Mesendoderm (in vitro differentiated cells): ENCODE results near the gene EPHB2.
A peak's percentile ranks its signal among the peaks of the same experiment; 100 is the strongest.

Source experiments
- DNase-seq: peaks from one replicate; pipeline ENCODE4 v3.0.0; 2013
- H2AK5ac ChIP-seq: 2 replicates; pipeline ENCODE4 v1.6.1; 2013; ENCODE audit warnings: low read length, inconsistent platforms
- H2BK120ac ChIP-seq: 2 replicates; pipeline ENCODE4 v1.6.1; 2013; ENCODE audit warnings: low read depth, mild to moderate bottlenecking, low read length, moderate library complexity, mixed read lengths
- H2BK15ac ChIP-seq: replicated peaks from 2 replicates; pipeline ENCODE4 v1.6.1; 2013; ENCODE audit warnings: low read depth, mild to moderate bottlenecking, moderate library complexity
- H2BK5ac ChIP-seq: 2 replicates; pipeline ENCODE4 v1.6.1; 2013; ENCODE audit warnings: low read length, inconsistent platforms
- H3K18ac ChIP-seq: 2 replicates; pipeline ENCODE4 v1.6.1; 2013; ENCODE audit warnings: mild to moderate bottlenecking, low read length, mixed read lengths
- H3K23ac ChIP-seq: one replicate; pipeline ENCODE4 v1.6.1; 2013; ENCODE audit warnings: low read length
- H3K27ac ChIP-seq: 2 replicates; pipeline ENCODE4 v1.5.1; 2013; ENCODE audit warnings: low read depth, mild to moderate bottlenecking, inconsistent platforms, low read length, moderate library complexity
- H3K27me3 ChIP-seq: 2 replicates; pipeline ENCODE4 v1.6.1; 2013; ENCODE audit warnings: low read length, control low read depth, mild to moderate bottlenecking, inconsistent platforms; ENCODE audit not compliant: insufficient read depth, poor library complexity
- H3K36me3 ChIP-seq: 2 replicates; pipeline ENCODE4 v1.6.1; 2013; ENCODE audit warnings: low read length, inconsistent platforms; ENCODE audit not compliant: control insufficient read depth, insufficient read depth
- H3K4ac ChIP-seq: one replicate; pipeline ENCODE4 v1.6.1; 2013; ENCODE audit warnings: low read depth, mild to moderate bottlenecking, low read length, moderate library complexity
- H3K4me1 ChIP-seq: 2 replicates; pipeline ENCODE4 v1.6.1; 2013; ENCODE audit warnings: low read depth, low read length, inconsistent platforms; ENCODE audit not compliant: control insufficient read depth
- H3K4me2 ChIP-seq: 2 replicates; pipeline ENCODE4 v1.6.1; 2013; ENCODE audit warnings: low read length
- H3K4me3 ChIP-seq: 2 replicates; pipeline ENCODE4 v1.5.1; 2013; ENCODE audit warnings: mild to moderate bottlenecking, low read length
- H3K56ac ChIP-seq: one replicate; pipeline ENCODE4 v1.6.1; 2013; ENCODE audit warnings: low read length
- H3K79me1 ChIP-seq: 2 replicates; pipeline ENCODE4 v1.6.1; 2013; ENCODE audit warnings: low read length, inconsistent platforms
- H3K79me2 ChIP-seq: 2 replicates; pipeline ENCODE4 v1.6.1; 2013; ENCODE audit warnings: mild to moderate bottlenecking, low read length; ENCODE audit not compliant: control insufficient read depth, insufficient read depth
- H3K9ac ChIP-seq: 2 replicates; pipeline ENCODE4 v1.6.1; 2013; ENCODE audit warnings: low read length, inconsistent platforms
- H4K5ac ChIP-seq: one replicate; pipeline ENCODE4 v1.6.1; 2013; ENCODE audit warnings: low read length
- H4K8ac ChIP-seq: one replicate; pipeline ENCODE4 v1.6.1; 2013; ENCODE audit warnings: low read depth, mild to moderate bottlenecking, control low read depth, low read length, moderate library complexity
- WGBS: extraction: QIAGEN DNeasy Blood & Tissue Kit; methylation state at CpG from one replicate; pipeline ENCODE4 v1.1.7; 2013; ENCODE audit warnings: low lambda C conversion rate, missing lambda C conversion rate; ENCODE audit not compliant: insufficient coverage; ENCODE audit errors: extremely low coverage; 5-methylcytosine and 5-hydroxymethylcytosine counted together

The EPHB2 gene

DNA sequence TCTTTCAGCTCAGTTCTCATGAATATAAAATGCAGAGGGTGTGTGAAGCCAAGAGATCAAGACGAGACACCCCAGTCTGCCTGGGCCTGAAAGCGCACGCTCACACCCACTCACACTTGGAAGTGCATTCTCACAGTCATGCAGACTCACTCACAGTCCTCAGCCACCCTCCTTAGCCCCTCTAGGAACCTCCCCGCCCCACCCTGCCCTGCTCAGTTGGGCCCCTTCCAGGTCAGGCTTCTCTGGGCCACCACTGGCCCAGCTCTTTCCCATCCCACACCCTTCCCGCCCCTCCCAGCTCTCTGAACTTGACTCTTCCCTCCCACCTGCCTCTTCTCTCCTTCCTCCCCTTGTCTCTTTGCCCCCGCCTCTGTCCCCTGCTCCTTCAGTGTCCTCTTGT is 93.8 kb downstream of the EPHB2 start:
- H3K27ac ChIP-seq: no peak overlapping the region
- H3K36me3 ChIP-seq: no peaks in the 10 kb centered on the region
- WGBS: no CpG with 5 or more reads among the region's 6 CpGs

DNA sequence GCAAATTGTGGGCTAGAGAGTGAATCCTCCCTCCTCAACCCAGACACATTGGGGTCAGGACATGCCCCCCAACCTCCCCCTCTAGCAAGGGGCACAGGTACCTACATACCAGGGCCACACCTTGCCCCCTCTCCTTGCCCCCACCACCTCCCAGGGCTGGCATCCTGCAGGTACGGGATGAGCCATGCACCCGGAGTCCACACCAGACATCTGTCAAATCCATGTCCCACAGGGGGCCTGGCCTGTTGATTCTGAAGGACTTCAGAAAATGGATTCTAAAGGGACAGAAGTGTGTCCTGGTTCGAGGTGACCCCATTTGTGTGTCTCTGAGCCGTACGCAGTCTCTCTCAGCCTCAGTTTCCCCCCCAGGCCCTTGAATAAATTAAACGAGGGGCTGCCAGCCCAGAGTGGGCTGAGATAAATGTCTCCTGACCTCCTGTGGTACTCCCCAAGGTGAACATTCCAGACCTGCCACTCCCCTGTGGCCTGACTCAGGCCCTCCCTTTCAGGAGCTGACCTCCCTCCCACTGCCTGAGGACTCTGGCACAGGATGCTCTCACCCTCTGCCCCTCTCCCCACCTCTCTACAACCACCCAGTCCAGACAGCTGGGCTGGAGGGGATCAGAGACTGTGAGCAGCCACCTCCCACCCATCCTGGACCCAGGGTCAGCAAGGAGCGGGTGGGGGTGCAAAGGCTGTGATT is 94.5 kb downstream of the EPHB2 start:
- H4K5ac ChIP-seq: no peak overlapping the region
- no peak overlapping the region for H3K4ac ChIP-seq
- no peak overlapping the region for H4K8ac ChIP-seq
- H3K4me2 ChIP-seq: no peak overlapping the region
- DNase-seq: no peak
- no peak overlapping the region for H3K18ac ChIP-seq
- H3K79me1 ChIP-seq: no peaks in the 10 kb centered on the region
- no peak overlapping the region for H2BK120ac ChIP-seq
- no CpG with 5 or more reads among the region's 7 CpGs for WGBS
- H3K9ac ChIP-seq: no peak overlapping the region
- H3K4me1 ChIP-seq: no peaks in the 10 kb centered on the region
- no peak overlapping the region for H2BK5ac ChIP-seq
- H3K27ac ChIP-seq: no peak overlapping the region
- no peaks in the 10 kb centered on the region for H3K79me2 ChIP-seq
- no peak overlapping the region for H2AK5ac ChIP-seq
- no peak overlapping the region for H2BK15ac ChIP-seq
- no peak overlapping the region for H3K4me3 ChIP-seq
- H3K27me3 ChIP-seq: no peaks in the 10 kb centered on the region
- no peaks in the 10 kb centered on the region for H3K36me3 ChIP-seq
- no peak overlapping the region for H3K23ac ChIP-seq
- peak overlapping the region; percentile 25 for H3K56ac ChIP-seq

More for the DNA sequence above, 93.8 kb downstream of the EPHB2 start:
- Histone ChIP-seq H3K56ac (no peak overlapping the region), H3K27me3 (no peaks in the 10 kb centered on the region), H3K79me2 (no peaks in the 10 kb centered on the region), H3K4me3 (no peak overlapping the region), H2BK15ac (no peak overlapping the region), H4K5ac (no peak overlapping the region), H3K4me1 (no peaks in the 10 kb centered on the region), H3K4me2 (no peak overlapping the region), H2AK5ac (no peak overlapping the region), H2BK120ac (no peak overlapping the region), H3K23ac (no peak overlapping the region), H3K4ac (no peak overlapping the region), H4K8ac (no peak overlapping the region), H3K18ac (no peak overlapping the region), H3K79me1 (no peaks in the 10 kb centered on the region), H2BK5ac (no peak overlapping the region), H3K9ac (no peak overlapping the region)
- no peak for DNase-seq

DNA sequence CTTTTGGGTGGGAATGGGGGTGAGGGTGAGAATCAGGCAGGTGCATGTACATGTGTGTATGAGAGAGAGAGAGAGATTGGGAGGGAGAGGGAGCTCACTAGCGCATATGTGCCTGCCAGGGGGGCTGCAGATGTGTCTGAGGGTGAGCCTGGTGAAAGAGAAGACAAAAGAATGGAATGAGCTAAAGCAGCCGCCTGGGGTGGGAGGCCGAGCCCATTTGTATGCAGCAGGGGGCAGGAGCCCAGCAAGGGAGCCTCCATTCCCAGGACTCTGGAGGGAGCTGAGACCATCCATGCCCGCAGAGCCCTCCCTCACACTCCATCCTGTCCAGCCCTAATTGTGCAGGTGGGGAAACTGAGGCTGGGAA is 95.0 kb downstream of the EPHB2 start:
- Histone ChIP-seq H3K23ac (no peak overlapping the region), H4K5ac (no peak overlapping the region), H3K79me1 (no peaks in the 10 kb centered on the region), H3K79me2 (no peaks in the 10 kb centered on the region), H2AK5ac (no peak overlapping the region), H2BK15ac (no peak overlapping the region), H3K36me3 (no peaks in the 10 kb centered on the region), H3K4me3 (no peak overlapping the region), H3K27me3 (no peaks in the 10 kb centered on the region), H2BK120ac (no peak overlapping the region), H3K4me1 (no peaks in the 10 kb centered on the region), H2BK5ac (no peak overlapping the region), H3K56ac (peak overlapping the region; percentile 25), H3K9ac (no peak overlapping the region), H3K4me2 (no peak overlapping the region), H4K8ac (no peak overlapping the region), H3K4ac (no peak overlapping the region), H3K27ac (no peak overlapping the region), H3K18ac (no peak overlapping the region)
- DNase-seq: no peak
- no CpG with 5 or more reads among the region's 4 CpGs for whole genome bisulfite sequencing

DNA sequence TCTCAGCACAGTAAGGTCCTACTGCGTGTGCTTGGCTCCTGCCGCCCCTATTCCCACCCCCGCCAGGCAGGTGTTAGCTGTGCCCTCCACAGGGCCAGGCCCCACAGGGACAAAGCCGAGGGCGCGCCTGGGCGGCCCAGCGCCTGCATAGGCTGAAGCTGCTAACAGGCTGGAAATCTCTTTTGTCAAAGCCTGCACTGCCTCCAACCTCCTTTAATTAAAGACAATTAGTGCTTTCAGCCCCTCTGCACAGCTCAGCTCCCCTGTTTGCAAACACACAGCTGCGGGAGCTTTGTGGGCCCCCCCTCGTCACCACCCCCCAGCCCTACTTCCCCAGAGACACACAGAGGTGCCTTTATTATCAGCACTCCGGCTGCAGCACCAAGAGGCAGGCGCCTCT is 95.9 kb downstream of the EPHB2 start:
- no peak overlapping the region for H4K8ac ChIP-seq
- no peak overlapping the region for H3K4ac ChIP-seq
- H4K5ac ChIP-seq: no peak overlapping the region
- no peak overlapping the region for H3K4me2 ChIP-seq
- no peaks in the 10 kb centered on the region for H3K27me3 ChIP-seq
- H3K9ac ChIP-seq: no peak overlapping the region
- no peak overlapping the region for H2AK5ac ChIP-seq
- H3K79me1 ChIP-seq: no peaks in the 10 kb centered on the region
- no peak overlapping the region for H3K56ac ChIP-seq
- no peak overlapping the region for H2BK15ac ChIP-seq
- H3K4me3 ChIP-seq: no peak overlapping the region
- no peak overlapping the region for H3K18ac ChIP-seq
- H3K36me3 ChIP-seq: no peaks in the 10 kb centered on the region
- H3K27ac ChIP-seq: no peak overlapping the region
- no peaks in the 10 kb centered on the region for H3K79me2 ChIP-seq
- H2BK5ac ChIP-seq: no peak overlapping the region
- no peak for DNase-seq
- no peaks in the 10 kb centered on the region for H3K4me1 ChIP-seq
- H2BK120ac ChIP-seq: no peak overlapping the region
- no peak overlapping the region for H3K23ac ChIP-seq
- no CpG with 5 or more reads among the region's 12 CpGs for WGBS

DNA sequence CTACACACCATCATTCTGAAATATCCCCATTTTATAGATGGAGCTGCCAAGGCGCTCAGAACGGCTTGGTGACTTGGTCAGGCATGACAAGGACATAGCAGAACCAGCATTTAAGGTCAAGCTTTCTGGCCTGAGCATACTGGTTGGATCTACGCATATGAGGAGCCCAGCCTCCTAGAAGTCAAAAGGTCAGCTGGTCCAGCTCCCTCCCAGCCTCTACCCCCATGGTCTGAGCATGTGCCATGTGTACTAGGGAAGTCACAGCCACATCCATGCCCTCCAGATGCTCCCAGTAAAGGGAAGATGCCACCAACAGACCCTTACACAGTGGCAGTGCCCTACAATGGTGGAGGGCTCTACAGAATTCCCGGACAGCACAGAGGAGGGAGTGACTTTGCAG is 96.7 kb downstream of the EPHB2 start:
- no peak overlapping the region for H3K18ac ChIP-seq
- no peak overlapping the region for H2BK120ac ChIP-seq
- H3K4me3 ChIP-seq: no peak overlapping the region
- WGBS: no CpG with 5 or more reads among the region's 4 CpGs
- H3K36me3 ChIP-seq: no peaks in the 10 kb centered on the region
- no peak overlapping the region for H3K4ac ChIP-seq
- H3K4me2 ChIP-seq: no peak overlapping the region
- H2BK15ac ChIP-seq: no peak overlapping the region
- no peaks in the 10 kb centered on the region for H3K4me1 ChIP-seq
- no peaks in the 10 kb centered on the region for H3K27me3 ChIP-seq
- H3K23ac ChIP-seq: no peak overlapping the region
- H2AK5ac ChIP-seq: no peak overlapping the region
- H3K9ac ChIP-seq: no peak overlapping the region
- H4K8ac ChIP-seq: no peak overlapping the region
- H3K79me2 ChIP-seq: no peaks in the 10 kb centered on the region
- DNase-seq: no peak
- H3K79me1 ChIP-seq: no peaks in the 10 kb centered on the region
- no peak overlapping the region for H3K56ac ChIP-seq
- H4K5ac ChIP-seq: no peak overlapping the region
- H3K27ac ChIP-seq: no peak overlapping the region
- no peak overlapping the region for H2BK5ac ChIP-seq

DNA sequence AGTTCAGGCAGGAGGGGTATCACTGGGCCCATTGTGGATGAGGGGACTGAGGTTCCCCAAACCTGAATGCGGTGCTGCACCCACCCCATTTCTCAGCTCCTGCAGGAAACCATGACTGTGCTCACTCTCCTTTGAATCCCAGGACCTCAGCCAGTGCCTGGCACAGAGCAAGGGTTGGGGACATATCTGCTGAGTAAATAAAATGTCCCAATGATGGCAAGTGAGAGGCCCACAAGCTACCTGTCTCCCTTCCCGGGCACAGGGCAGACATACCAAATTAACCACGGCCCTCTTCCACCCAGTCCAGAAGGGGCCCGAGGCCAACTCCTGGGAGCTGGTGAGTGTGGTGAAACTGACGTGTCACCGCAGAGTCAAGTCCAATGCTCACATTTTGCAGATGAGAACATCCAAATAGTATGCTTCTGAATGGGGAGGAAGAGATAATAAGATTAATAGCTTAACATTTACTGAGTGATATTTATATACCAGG is 97.6 kb downstream of the EPHB2 start:
- H2BK15ac ChIP-seq: no peak overlapping the region
- H3K4ac ChIP-seq: no peak overlapping the region
- no peak overlapping the region for H3K23ac ChIP-seq
- no peak overlapping the region for H3K56ac ChIP-seq
- H3K18ac ChIP-seq: no peak overlapping the region
- no peak overlapping the region for H3K4me3 ChIP-seq
- no peak overlapping the region for H3K27ac ChIP-seq
- no peak overlapping the region for H4K5ac ChIP-seq
- H3K79me2 ChIP-seq: no peaks in the 10 kb centered on the region
- no peak for DNase-seq
- no peaks in the 10 kb centered on the region for H3K36me3 ChIP-seq
- H4K8ac ChIP-seq: no peak overlapping the region
- no peaks in the 10 kb centered on the region for H3K79me1 ChIP-seq
- H2BK5ac ChIP-seq: no peak overlapping the region
- no peaks in the 10 kb centered on the region for H3K4me1 ChIP-seq
- no peak overlapping the region for H2AK5ac ChIP-seq
- WGBS: no CpG with 5 or more reads among the region's 6 CpGs
- no peaks in the 10 kb centered on the region for H3K27me3 ChIP-seq
- no peak overlapping the region for H2BK120ac ChIP-seq
- no peak overlapping the region for H3K4me2 ChIP-seq
- H3K9ac ChIP-seq: no peak overlapping the region
